HS-27A (cell line): ENCODE data around the gene PHACTR1.

Experiments
- DNase-seq: peaks from one replicate; pipeline ENCODE4 v3.0.0-alpha.2; 2012; ENCODE audit warnings: low read depth, missing footprints

The PHACTR1 gene

GRCh38 chr6:13267142-13267651, 550.6 kb downstream of the PHACTR1 start:
- no peak for DNase-seq

- DNase-seq: no peak
Measured at GRCh38 chr6:13268913-13269518, 552.4 kb downstream of the PHACTR1 start.

GRCh38 chr6:13272131-13273046, 555.8 kb downstream of the PHACTR1 start:
- no peak for DNase-seq

GRCh38 chr6:13273202-13273930, 556.8 kb downstream of the PHACTR1 start:
- no peak for DNase-seq

- DNase-seq: no peak
Measured at GRCh38 chr6:13273931-13274706, 557.6 kb downstream of the PHACTR1 start.

- no peak for DNase-seq
Measured at GRCh38 chr6:13274707-13275434, 558.3 kb downstream of the PHACTR1 start.

GRCh38 chr6:13275435-13275989, 558.9 kb downstream of the PHACTR1 start:
- DNase-seq: no peak

GRCh38 chr6:13277231-13277630, 560.7 kb downstream of the PHACTR1 start:
- DNase-seq: no peak

GRCh38 chr6:13278164-13278563, 561.6 kb downstream of the PHACTR1 start:
- no peak for DNase-seq

- no peak for DNase-seq
Measured at GRCh38 chr6:13278991-13279390, 562.4 kb downstream of the PHACTR1 start.

GRCh38 chr6:13280254-13280653, 563.7 kb downstream of the PHACTR1 start:
- no peak for DNase-seq

GRCh38 chr6:13281686-13282085, 565.1 kb downstream of the PHACTR1 start:
- no peak for DNase-seq

GRCh38 chr6:13282393-13283069, 566.0 kb downstream of the PHACTR1 start:
- no peak for DNase-seq

GRCh38 chr6:13283331-13283730, 566.8 kb downstream of the PHACTR1 start:
- no peak for DNase-seq

GRCh38 chr6:13284646-13285045, 568.1 kb downstream of the PHACTR1 start:
- no peak for DNase-seq

- no peak for DNase-seq
Measured at GRCh38 chr6:13285705-13286104, 569.1 kb downstream of the PHACTR1 start.

GRCh38 chr6:13286181-13286580, 569.6 kb downstream of the PHACTR1 start:
- DNase-seq: no peak

- DNase-seq: no peak
Measured at GRCh38 chr6:13287104-13287503, 570.5 kb downstream of the PHACTR1 start.

GRCh38 chr6:13288481-13288880, 571.9 kb downstream of the PHACTR1 start:
- no peak for DNase-seq

GRCh38 chr6:13288969-13289391, 572.4 kb downstream of the PHACTR1 start:
- DNase-seq: no peak
